ENCODE data around the gene LARGE1.

The LARGE1 gene

GRCh38 chr22:33896154-33896553, 24.1 kb downstream of the LARGE1 start:
- Histone ChIP-seq H3K4me1 (ENCODE audit: control insufficient read depth in 1 of 2, insufficient read depth in 2 of 2, low read length in 2 of 2) (peaks cover 0 to 9% of the 10 kb centered on the region in 2 donors), H3K27ac (ENCODE audit: low read length) (no peak overlapping the region), H3K36me3 (ENCODE audit: control insufficient read depth in 1 of 2, insufficient read depth in 2 of 2, low read length in 2 of 2) (no peaks in the 10 kb centered on the region), H3K9me3 (ENCODE audit: control insufficient read depth in 1 of 2, low read length in 2 of 2) (no peaks in the 10 kb centered on the region), H3K4me3 (ENCODE audit: low read depth in 1 of 2, low read length in 2 of 2) (no peak overlapping the region), H3K27me3 (ENCODE audit: low read depth, low read length) (no peaks in the 10 kb centered on the region)

GRCh38 chr22:33895444-33895843, 24.8 kb downstream of the LARGE1 start:
- Histone ChIP-seq H3K27me3 (ENCODE audit: low read depth, low read length) (no peaks in the 10 kb centered on the region), H3K4me3 (ENCODE audit: low read depth in 1 of 2, low read length in 2 of 2) (no peak overlapping the region), H3K9me3 (ENCODE audit: control insufficient read depth in 1 of 2, low read length in 2 of 2) (no peaks in the 10 kb centered on the region), H3K4me1 (ENCODE audit: control insufficient read depth in 1 of 2, insufficient read depth in 2 of 2, low read length in 2 of 2) (peaks cover 0 to 7% of the 10 kb centered on the region in 2 donors), H3K27ac (ENCODE audit: low read length) (no peak overlapping the region), H3K36me3 (ENCODE audit: control insufficient read depth in 1 of 2, insufficient read depth in 2 of 2, low read length in 2 of 2) (no peaks in the 10 kb centered on the region)

- Histone ChIP-seq H3K36me3 (ENCODE audit: control insufficient read depth in 1 of 2, insufficient read depth in 2 of 2, low read length in 2 of 2) (no peaks in the 10 kb centered on the region), H3K4me3 (ENCODE audit: low read depth in 1 of 2, low read length in 2 of 2) (no peak overlapping the region), H3K9me3 (ENCODE audit: control insufficient read depth in 1 of 2, low read length in 2 of 2) (no peaks in the 10 kb centered on the region), H3K4me1 (ENCODE audit: control insufficient read depth in 1 of 2, insufficient read depth in 2 of 2, low read length in 2 of 2) (peaks cover 0 to 3% of the 10 kb centered on the region in 2 donors), H3K27me3 (ENCODE audit: low read depth, low read length) (no peaks in the 10 kb centered on the region), H3K27ac (ENCODE audit: low read length) (no peak overlapping the region)
Observed at GRCh38 chr22:33894515-33894914, 25.8 kb downstream of the LARGE1 start.

GRCh38 chr22:33894036-33894435, 26.2 kb downstream of the LARGE1 start:
- H3K27me3 ChIP-seq (ENCODE audit: low read depth, low read length) = no peaks in the 10 kb centered on the region
- no peaks in the 10 kb centered on the region for H3K9me3 ChIP-seq (ENCODE audit: control insufficient read depth in 1 of 2, low read length in 2 of 2)
- H3K4me1 ChIP-seq (ENCODE audit: control insufficient read depth in 1 of 2, insufficient read depth in 2 of 2, low read length in 2 of 2) = peaks cover 0 to 8% of the 10 kb centered on the region in 2 donors
- H3K27ac ChIP-seq (ENCODE audit: low read length) = no peak overlapping the region
- no peaks in the 10 kb centered on the region for H3K36me3 ChIP-seq (ENCODE audit: control insufficient read depth in 1 of 2, insufficient read depth in 2 of 2, low read length in 2 of 2)
- H3K4me3 ChIP-seq (ENCODE audit: low read depth in 1 of 2, low read length in 2 of 2) = no peak overlapping the region

DNA sequence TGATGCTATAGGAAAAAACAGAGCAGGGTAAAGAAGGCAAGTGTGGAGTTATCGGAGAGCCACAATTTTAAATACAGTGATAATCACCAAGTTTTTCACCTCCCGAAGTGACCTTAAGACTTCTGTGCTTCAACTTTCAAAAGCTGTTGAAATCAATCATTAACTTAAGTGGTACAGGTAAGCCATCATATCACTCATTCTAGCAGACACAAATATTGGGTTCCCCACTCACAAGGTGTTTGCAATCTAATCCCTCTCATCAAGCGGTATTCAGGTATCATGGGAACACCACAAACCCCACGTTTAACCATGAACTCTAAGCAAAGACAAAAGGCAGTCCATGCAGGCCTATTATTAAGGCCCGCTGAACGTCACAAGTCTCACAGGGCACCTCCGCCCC, 26.8 kb downstream of the LARGE1 start:
- Histone ChIP-seq H3K9me3 (ENCODE audit: control insufficient read depth in 1 of 2, low read length in 2 of 2) (no peaks in the 10 kb centered on the region), H3K27me3 (ENCODE audit: low read depth, low read length) (no peaks in the 10 kb centered on the region), H3K4me3 (ENCODE audit: low read depth in 1 of 2, low read length in 2 of 2) (no peak overlapping the region), H3K27ac (ENCODE audit: low read length) (no peak overlapping the region), H3K4me1 (ENCODE audit: control insufficient read depth in 1 of 2, insufficient read depth in 2 of 2, low read length in 2 of 2) (peaks cover 0 to 11% of the 10 kb centered on the region in 2 donors), H3K36me3 (ENCODE audit: control insufficient read depth in 1 of 2, insufficient read depth in 2 of 2, low read length in 2 of 2) (no peaks in the 10 kb centered on the region)

- peaks cover 0 to 11% of the 10 kb centered on the region in 2 donors for H3K4me1 ChIP-seq (ENCODE audit: control insufficient read depth in 1 of 2, insufficient read depth in 2 of 2, low read length in 2 of 2)
- H3K27me3 ChIP-seq (ENCODE audit: low read depth, low read length) = no peaks in the 10 kb centered on the region
- H3K27ac ChIP-seq (ENCODE audit: low read length) = no peak overlapping the region
- no peaks in the 10 kb centered on the region for H3K9me3 ChIP-seq (ENCODE audit: control insufficient read depth in 1 of 2, low read length in 2 of 2)
- H3K36me3 ChIP-seq (ENCODE audit: control insufficient read depth in 1 of 2, insufficient read depth in 2 of 2, low read length in 2 of 2) = no peaks in the 10 kb centered on the region
- no peak overlapping the region for H3K4me3 ChIP-seq (ENCODE audit: low read depth in 1 of 2, low read length in 2 of 2)
Observed at GRCh38 chr22:33891992-33892391, 28.3 kb downstream of the LARGE1 start.

- Histone ChIP-seq H3K27me3 (ENCODE audit: low read depth, low read length) (no peaks in the 10 kb centered on the region), H3K4me1 (ENCODE audit: control insufficient read depth in 1 of 2, insufficient read depth in 2 of 2, low read length in 2 of 2) (peaks cover 0 to 11% of the 10 kb centered on the region in 2 donors), H3K4me3 (ENCODE audit: low read depth in 1 of 2, low read length in 2 of 2) (no peak overlapping the region), H3K9me3 (ENCODE audit: control insufficient read depth in 1 of 2, low read length in 2 of 2) (no peaks in the 10 kb centered on the region), H3K36me3 (ENCODE audit: control insufficient read depth in 1 of 2, insufficient read depth in 2 of 2, low read length in 2 of 2) (no peaks in the 10 kb centered on the region), H3K27ac (ENCODE audit: low read length) (no peak overlapping the region)
Observed at GRCh38 chr22:33891455-33891854, 28.8 kb downstream of the LARGE1 start.

- no peaks in the 10 kb centered on the region for H3K27me3 ChIP-seq (ENCODE audit: low read depth, low read length)
- no peaks in the 10 kb centered on the region for H3K9me3 ChIP-seq (ENCODE audit: control insufficient read depth in 1 of 2, low read length in 2 of 2)
- H3K4me3 ChIP-seq (ENCODE audit: low read depth in 1 of 2, low read length in 2 of 2) = no peak overlapping the region
- peaks cover 0 to 11% of the 10 kb centered on the region in 2 donors for H3K4me1 ChIP-seq (ENCODE audit: control insufficient read depth in 1 of 2, insufficient read depth in 2 of 2, low read length in 2 of 2)
- no peaks in the 10 kb centered on the region for H3K36me3 ChIP-seq (ENCODE audit: control insufficient read depth in 1 of 2, insufficient read depth in 2 of 2, low read length in 2 of 2)
- no peak overlapping the region for H3K27ac ChIP-seq (ENCODE audit: low read length)
Observed at GRCh38 chr22:33889748-33890147, 30.5 kb downstream of the LARGE1 start.

GRCh38 chr22:33888821-33889220, 31.5 kb downstream of the LARGE1 start:
- Histone ChIP-seq H3K4me1 (ENCODE audit: control insufficient read depth in 1 of 2, insufficient read depth in 2 of 2, low read length in 2 of 2) (peaks cover 0 to 11% of the 10 kb centered on the region in 2 donors), H3K9me3 (ENCODE audit: control insufficient read depth in 1 of 2, low read length in 2 of 2) (no peaks in the 10 kb centered on the region), H3K36me3 (ENCODE audit: control insufficient read depth in 1 of 2, insufficient read depth in 2 of 2, low read length in 2 of 2) (no peaks in the 10 kb centered on the region), H3K4me3 (ENCODE audit: low read depth in 1 of 2, low read length in 2 of 2) (no peak overlapping the region), H3K27ac (ENCODE audit: low read length) (no peak overlapping the region), H3K27me3 (ENCODE audit: low read depth, low read length) (no peaks in the 10 kb centered on the region)

DNA sequence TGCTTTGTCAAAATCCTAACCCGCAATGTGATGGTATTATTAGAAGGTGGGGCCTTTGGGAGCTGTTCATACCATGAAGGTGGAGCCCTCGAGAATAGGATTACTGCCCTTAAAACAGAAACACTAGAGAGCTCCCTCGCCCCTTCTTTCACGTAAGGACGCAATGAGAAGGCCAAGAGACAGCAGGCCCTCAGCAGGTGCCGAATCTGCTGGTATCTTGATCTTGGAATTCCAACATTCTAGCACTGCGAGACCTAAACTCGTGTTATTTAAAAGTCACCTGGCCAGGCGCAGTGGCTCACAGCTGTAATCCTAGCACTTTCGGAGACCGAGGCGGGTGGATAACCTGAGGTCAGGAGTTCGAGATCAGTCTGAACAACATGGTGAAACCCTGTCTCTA, 33.1 kb downstream of the LARGE1 start:
- Histone ChIP-seq H3K27me3 (ENCODE audit: low read depth, low read length) (no peaks in the 10 kb centered on the region), H3K27ac (ENCODE audit: low read length) (no peak overlapping the region), H3K4me1 (ENCODE audit: control insufficient read depth in 1 of 2, insufficient read depth in 2 of 2, low read length in 2 of 2) (peaks cover 0 to 11% of the 10 kb centered on the region in 2 donors), H3K9me3 (ENCODE audit: control insufficient read depth in 1 of 2, low read length in 2 of 2) (no peaks in the 10 kb centered on the region), H3K36me3 (ENCODE audit: control insufficient read depth in 1 of 2, insufficient read depth in 2 of 2, low read length in 2 of 2) (no peaks in the 10 kb centered on the region), H3K4me3 (ENCODE audit: low read depth in 1 of 2, low read length in 2 of 2) (no peak overlapping the region)

GRCh38 chr22:33886696-33887095, 33.6 kb downstream of the LARGE1 start:
- no peak overlapping the region for H3K27ac ChIP-seq (ENCODE audit: low read length)
- H3K4me3 ChIP-seq (ENCODE audit: low read depth in 1 of 2, low read length in 2 of 2) = no peak overlapping the region
- no peaks in the 10 kb centered on the region for H3K9me3 ChIP-seq (ENCODE audit: control insufficient read depth in 1 of 2, low read length in 2 of 2)
- H3K4me1 ChIP-seq (ENCODE audit: control insufficient read depth in 1 of 2, insufficient read depth in 2 of 2, low read length in 2 of 2) = peaks cover 0 to 11% of the 10 kb centered on the region in 2 donors
- no peaks in the 10 kb centered on the region for H3K36me3 ChIP-seq (ENCODE audit: control insufficient read depth in 1 of 2, insufficient read depth in 2 of 2, low read length in 2 of 2)
- H3K27me3 ChIP-seq (ENCODE audit: low read depth, low read length) = no peaks in the 10 kb centered on the region

DNA sequence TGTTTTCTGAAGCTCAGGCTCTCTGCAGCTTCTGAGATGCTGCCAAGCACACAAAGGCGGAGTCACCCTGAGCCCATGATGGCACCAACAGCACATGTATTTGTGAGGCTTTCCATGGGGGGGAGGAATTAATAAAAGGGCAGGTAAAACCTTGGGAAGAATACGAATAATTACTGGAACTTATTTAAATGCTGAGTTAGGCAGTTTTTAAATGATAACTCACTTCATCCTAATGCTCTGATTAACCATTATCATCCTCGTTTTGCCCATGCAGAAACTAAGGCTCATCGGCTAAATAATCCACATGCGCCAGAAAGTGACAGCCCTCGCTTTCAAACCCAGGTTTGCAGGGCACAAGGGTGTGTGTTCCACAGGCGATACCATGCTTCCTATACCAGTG, 35.4 kb downstream of the LARGE1 start:
- H3K4me1 ChIP-seq (ENCODE audit: control insufficient read depth in 1 of 2, insufficient read depth in 2 of 2, low read length in 2 of 2) = peaks cover 0 to 11% of the 10 kb centered on the region in 2 donors

More for the DNA sequence above, 35.4 kb downstream of the LARGE1 start:
- Histone ChIP-seq H3K9me3 (ENCODE audit: control insufficient read depth in 1 of 2, low read length in 2 of 2) (no peaks in the 10 kb centered on the region), H3K27me3 (ENCODE audit: low read depth, low read length) (no peaks in the 10 kb centered on the region), H3K27ac (ENCODE audit: low read length) (no peak overlapping the region), H3K36me3 (ENCODE audit: control insufficient read depth in 1 of 2, insufficient read depth in 2 of 2, low read length in 2 of 2) (no peaks in the 10 kb centered on the region), H3K4me3 (ENCODE audit: low read depth in 1 of 2, low read length in 2 of 2) (no peak overlapping the region)
